Chondrocyte (in vitro differentiated cells): ENCODE data around the gene CAMSAP2. TPM values are rescaled to one million over a fixed set of nuclear protein-coding genes. Genes with fewer than 3 reads are reported as not detected.
A peak's percentile ranks its signal among the peaks of the same experiment; 100 is the strongest.

ENCODE experiments used
- DNase-seq: peaks from one replicate; pipeline ENCODE4 v3.0.0; 2021; ENCODE audit warnings: mixed read lengths, low spot score
- H3K27ac Mint-ChIP-seq: one replicate; pipeline ENCODE4 v1.8.0; 2021; ENCODE audit warnings: mild to moderate bottlenecking, moderate library complexity, mixed read lengths; ENCODE audit not compliant: unreplicated experiment
- H3K27me3 Mint-ChIP-seq: 2 replicates; pipeline ENCODE4 v1.8.0; 2021; ENCODE audit warnings: low read depth, mixed read lengths
- H3K36me3 Mint-ChIP-seq: 2 replicates; pipeline ENCODE4 v1.8.0; 2021; ENCODE audit warnings: low read depth, mixed read lengths
- H3K4me1 Mint-ChIP-seq: 2 replicates; pipeline ENCODE4 v1.8.0; 2021; ENCODE audit warnings: low read depth, mild to moderate bottlenecking, mixed read lengths
- H3K4me3 Mint-ChIP-seq: one replicate; pipeline ENCODE4 v1.8.0; 2021; ENCODE audit warnings: mild to moderate bottlenecking, moderate library complexity, mixed read lengths; ENCODE audit not compliant: unreplicated experiment
- H3K9me3 Mint-ChIP-seq: 2 replicates; pipeline ENCODE4 v1.8.0; 2021; ENCODE audit warnings: low read depth, mixed read lengths
- total RNA-seq: library from RNA; stranded (reverse); gene quantifications from 3 replicates; pipeline ENCODE4 v1.2.1, GENCODE V29; 2021
- TF ChIP-seq, protein P1 (sequence below): fragments of 200-600 bp; sonication (generic); IDR thresholded peaks from 2 replicates; pipeline ENCODE4 v1.5.0; 2021; ENCODE audit warnings: antibody characterized with exemption, mild to moderate bottlenecking, moderate library complexity

CAMSAP2 gene
- total RNA-seq, 1 donor from 2014 or later: 51.8 TPM

DNA sequence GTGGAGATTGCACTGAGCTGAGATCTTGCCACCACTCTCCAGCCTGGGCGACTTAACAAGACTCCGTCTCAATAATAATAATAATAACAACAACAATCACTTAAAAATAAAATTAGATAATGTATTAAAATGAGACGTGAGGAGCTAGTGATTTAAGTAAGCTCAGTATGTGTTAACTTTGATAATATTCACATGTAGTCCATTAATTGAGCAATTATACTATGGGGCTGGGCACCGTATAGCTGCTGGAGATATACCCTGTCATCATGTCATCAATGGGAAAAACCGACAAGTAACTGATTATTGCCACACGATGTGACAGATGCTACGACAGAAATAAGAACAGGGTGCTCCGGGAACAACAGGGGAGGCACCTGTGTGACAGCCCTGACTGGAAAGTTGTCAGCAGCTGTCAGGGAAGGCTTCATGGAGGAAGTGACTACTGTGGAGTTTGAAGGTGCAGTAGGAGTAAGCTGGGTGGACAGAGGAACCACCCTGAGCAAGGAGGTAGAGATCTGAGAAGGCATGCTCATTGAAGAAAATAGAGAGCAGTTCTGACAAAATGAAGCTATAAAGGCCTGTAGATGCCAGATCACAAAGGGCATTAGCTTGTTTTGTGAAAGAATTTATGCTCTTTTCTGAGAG, 924 bp upstream of the CAMSAP2 start:
- H3K27ac Mint-ChIP-seq: peak overlapping the region; percentile 100
- no peaks in the 10 kb centered on the region for H3K27me3 Mint-ChIP-seq
- H3K9me3 Mint-ChIP-seq: no peaks in the 10 kb centered on the region
- peak overlapping the region; percentile 100 for H3K4me3 Mint-ChIP-seq
- TF ChIP-seq, protein P1, sequence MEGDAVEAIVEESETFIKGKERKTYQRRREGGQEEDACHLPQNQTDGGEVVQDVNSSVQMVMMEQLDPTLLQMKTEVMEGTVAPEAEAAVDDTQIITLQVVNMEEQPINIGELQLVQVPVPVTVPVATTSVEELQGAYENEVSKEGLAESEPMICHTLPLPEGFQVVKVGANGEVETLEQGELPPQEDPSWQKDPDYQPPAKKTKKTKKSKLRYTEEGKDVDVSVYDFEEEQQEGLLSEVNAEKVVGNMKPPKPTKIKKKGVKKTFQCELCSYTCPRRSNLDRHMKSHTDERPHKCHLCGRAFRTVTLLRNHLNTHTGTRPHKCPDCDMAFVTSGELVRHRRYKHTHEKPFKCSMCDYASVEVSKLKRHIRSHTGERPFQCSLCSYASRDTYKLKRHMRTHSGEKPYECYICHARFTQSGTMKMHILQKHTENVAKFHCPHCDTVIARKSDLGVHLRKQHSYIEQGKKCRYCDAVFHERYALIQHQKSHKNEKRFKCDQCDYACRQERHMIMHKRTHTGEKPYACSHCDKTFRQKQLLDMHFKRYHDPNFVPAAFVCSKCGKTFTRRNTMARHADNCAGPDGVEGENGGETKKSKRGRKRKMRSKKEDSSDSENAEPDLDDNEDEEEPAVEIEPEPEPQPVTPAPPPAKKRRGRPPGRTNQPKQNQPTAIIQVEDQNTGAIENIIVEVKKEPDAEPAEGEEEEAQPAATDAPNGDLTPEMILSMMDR: no peak
- H3K4me1 Mint-ChIP-seq: peaks cover 29% of the 10 kb centered on the region
- peaks cover 1% of the 10 kb centered on the region for H3K36me3 Mint-ChIP-seq
- no peak for DNase-seq

DNA sequence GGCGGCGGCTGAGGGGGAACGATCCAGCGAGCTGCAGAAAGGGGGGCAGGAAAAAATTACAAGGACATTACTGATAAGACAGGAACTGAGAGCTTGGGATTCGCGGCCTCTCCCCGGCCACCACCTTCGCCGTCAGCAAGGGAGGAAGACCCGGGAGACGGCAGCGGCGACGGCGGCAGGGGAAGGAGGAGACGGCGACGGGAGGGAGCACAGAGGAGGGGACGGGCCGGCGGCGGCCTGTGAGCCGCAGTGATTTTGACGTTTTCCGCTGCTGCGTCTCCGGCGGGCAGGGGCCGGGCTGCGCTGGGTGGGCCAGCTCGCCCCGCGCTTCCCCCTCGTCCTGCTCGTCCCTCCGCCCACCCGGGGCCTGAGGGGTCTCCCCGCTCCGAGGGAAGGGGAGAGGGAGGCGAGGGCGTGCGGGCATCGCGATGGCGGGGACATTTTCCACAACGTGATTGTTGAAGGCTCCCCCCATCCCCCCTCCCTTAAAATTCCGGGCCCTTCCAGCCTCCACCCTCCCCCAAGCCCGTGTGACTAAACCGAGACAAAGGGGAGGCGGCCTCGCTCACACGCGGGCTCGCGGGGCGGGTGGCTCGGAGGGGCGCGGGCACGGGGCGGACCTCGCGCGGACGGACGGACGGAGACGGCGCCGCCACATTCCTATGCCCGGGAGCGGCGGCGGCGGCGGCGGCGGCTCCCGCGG, 407 bp downstream of the CAMSAP2 start:
- H3K9me3 Mint-ChIP-seq: no peaks in the 10 kb centered on the region
- peaks cover 1% of the 10 kb centered on the region for H3K36me3 Mint-ChIP-seq
- peak overlapping the region; percentile 100 for H3K27ac Mint-ChIP-seq
- TF ChIP-seq, protein P1: peak; percentile 10
- peak overlapping the region; percentile 100 for H3K4me3 Mint-ChIP-seq
- no peaks in the 10 kb centered on the region for H3K27me3 Mint-ChIP-seq
- H3K4me1 Mint-ChIP-seq: peaks cover 39% of the 10 kb centered on the region
- peak; percentile 90 for DNase-seq

DNA sequence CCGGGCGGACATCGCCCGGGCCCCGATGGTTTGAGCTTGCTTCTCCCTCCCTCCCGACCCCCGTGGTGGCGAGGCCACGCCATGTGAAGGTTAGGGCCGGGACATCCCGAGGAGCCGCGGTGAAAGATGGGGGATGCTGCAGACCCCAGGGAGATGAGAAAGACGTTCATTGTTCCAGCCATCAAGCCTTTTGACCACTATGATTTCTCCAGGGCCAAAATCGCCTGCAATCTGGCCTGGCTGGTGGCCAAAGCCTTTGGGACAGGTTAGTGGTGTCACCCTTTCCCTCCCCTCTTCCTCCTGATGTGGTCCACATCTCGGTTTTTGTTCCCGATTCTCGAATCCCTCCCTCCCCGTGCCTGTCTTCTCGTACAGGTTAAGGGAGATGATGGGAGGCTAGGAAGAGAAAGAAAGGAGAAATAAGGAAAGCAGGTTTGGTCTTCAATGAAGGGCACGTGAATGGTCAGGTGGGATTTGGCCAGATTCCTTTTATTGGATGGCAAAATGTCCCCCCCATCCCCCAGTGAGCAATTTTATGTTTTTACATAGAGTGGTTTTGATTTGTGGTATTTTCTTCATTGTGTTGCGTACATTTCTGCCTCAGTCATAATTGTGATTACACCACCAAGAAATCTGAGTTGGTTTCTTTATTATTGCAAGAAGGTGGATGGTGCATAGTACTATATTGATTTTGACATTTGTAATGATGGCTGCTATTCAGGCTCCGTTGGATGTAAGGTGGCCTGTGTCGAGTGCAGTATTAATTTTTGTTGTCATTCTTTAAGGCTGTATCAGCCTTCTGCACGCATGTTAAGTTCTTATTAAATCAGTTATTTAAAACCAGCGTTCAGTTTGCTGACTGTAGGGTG, 1.2 kb downstream of the CAMSAP2 start:
- Mint-ChIP-seq H3K9me3 (no peaks in the 10 kb centered on the region), H3K27ac (peak overlapping the region; percentile 91), H3K4me3 (peak overlapping the region; percentile 100), H3K27me3 (no peaks in the 10 kb centered on the region), H3K4me1 (peaks cover 46% of the 10 kb centered on the region), H3K36me3 (peaks cover 1% of the 10 kb centered on the region)
- TF ChIP-seq, protein P1: no peak
- no peak for DNase-seq

DNA sequence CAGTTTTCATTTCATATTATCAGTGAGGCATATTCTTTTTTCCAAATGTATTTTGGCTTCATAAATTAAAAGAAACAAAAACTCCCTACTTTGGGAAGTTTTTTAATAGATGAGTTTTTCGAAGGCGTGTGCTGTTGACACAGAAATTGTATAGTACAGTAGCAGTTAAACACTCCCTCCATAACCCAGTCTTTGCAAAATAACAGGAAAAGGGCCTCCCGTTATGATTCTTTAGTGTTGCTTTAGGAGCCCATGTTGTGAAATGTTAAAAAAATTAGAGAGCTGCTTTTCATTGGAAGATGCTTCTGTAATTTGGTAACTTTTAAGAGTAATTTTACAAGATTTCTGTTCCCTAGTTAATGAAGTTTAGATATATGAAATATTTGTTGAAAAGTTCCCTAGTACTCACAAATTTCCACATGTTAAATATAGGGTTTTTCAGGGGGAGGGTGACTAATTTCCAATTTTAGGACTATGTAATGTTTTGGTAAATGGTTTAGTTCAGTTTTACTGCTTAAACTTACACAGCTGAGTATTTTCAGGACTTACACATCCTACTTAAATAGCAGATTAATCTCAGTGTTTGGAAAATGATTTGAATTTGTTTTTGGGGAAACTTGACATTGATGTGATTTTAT, 2.0 kb downstream of the CAMSAP2 start:
- Mint-ChIP-seq H3K27ac (peak overlapping the region; percentile 91), H3K4me1 (peaks cover 49% of the 10 kb centered on the region), H3K27me3 (no peaks in the 10 kb centered on the region), H3K4me3 (peak overlapping the region; percentile 100), H3K36me3 (peaks cover 1% of the 10 kb centered on the region), H3K9me3 (no peaks in the 10 kb centered on the region)
- no peak for DNase-seq
- TF ChIP-seq, protein P1: no peak
